Measurements from ENCODE around the gene OR7G1.
A peak's percentile ranks its signal among the peaks of the same experiment; 100 is the strongest.

OR7G1 gene, protein sequence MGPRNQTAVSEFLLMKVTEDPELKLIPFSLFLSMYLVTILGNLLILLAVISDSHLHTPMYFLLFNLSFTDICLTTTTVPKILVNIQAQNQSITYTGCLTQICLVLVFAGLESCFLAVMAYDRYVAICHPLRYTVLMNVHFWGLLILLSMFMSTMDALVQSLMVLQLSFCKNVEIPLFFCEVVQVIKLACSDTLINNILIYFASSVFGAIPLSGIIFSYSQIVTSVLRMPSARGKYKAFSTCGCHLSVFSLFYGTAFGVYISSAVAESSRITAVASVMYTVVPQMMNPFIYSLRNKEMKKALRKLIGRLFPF

DNA sequence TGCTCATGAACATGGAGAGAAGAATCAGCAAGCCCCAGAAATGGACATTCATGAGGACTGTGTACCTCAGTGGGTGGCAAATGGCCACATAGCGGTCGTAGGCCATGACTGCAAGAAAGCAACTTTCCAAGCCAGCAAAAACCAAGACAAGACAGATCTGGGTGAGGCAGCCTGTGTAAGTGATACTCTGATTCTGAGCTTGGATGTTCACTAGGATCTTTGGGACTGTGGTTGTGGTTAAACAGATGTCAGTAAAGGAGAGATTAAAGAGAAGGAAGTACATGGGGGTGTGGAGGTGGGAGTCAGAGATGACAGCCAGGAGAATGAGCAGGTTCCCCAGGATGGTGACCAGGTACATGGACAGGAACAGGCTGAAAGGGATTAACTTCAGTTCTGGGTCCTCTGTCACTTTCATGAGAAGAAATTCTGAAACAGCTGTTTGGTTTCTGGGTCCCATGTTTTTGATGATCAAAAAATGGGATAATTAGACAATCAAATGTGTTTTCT, at the start of gene OR7G1:
TSS of gene OR7G1 (minus strand) at position 457 of the 507 bp plus-strand sequence. CDS start at position 457, 0 bp downstream.
- Histone ChIP-seq H3K27ac (ENCODE audit: low read depth, low read length) (no peak within 1 kb of the TSS), H3K4me3 (ENCODE audit: low read depth in 1 of 2, low read length in 2 of 2) (no peak within 1 kb of the TSS), H3K27me3 (ENCODE audit: control insufficient read depth in 1 of 2, insufficient read depth in 2 of 2, low read length in 2 of 2) (no peaks in the 10 kb centered on the region), H3K9ac (ENCODE audit: low read depth in 1 of 2, low read length in 2 of 2) (no peak within 1 kb of the TSS), H3K9me3 (ENCODE audit: control insufficient read depth in 1 of 2, low read length in 2 of 2) (no peaks in the 10 kb centered on the region), H3K4me1 (ENCODE audit: control insufficient read depth in 1 of 2, insufficient read depth in 2 of 2, low read length in 2 of 2) (no peaks in the 10 kb centered on the region), H3K36me3 (ENCODE audit: control insufficient read depth in 1 of 2, insufficient read depth in 2 of 2, low read length in 2 of 2) (no peaks in the 10 kb centered on the region)

DNA sequence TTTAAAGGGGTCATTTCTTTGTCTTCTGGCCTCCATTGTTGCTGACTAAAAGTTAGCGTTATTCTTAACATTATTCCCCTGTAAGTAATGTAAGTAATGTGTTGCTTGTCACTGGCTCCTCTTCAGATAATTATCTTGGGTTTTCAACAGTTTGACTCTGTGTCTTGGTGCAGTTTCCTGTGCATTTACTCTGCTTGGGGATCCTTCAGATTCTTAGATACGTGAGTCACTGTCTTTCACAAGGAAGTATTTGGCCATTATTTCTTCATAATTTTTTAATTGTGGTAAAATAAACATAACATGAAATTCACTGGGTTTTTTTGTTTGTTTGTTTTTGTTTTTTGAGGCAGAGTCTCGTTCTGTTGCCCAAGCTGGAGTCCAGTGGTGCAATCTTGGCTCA, 49.7 kb upstream of the OR7G1 start:
- H3K9ac ChIP-seq (ENCODE audit: low read depth in 1 of 2, low read length in 2 of 2): no peak overlapping the region
- H3K36me3 ChIP-seq (ENCODE audit: control insufficient read depth in 1 of 2, insufficient read depth in 2 of 2, low read length in 2 of 2): peaks cover 38 to 43% of the 10 kb centered on the region in 2 donors
- no peaks in the 10 kb centered on the region for H3K4me1 ChIP-seq (ENCODE audit: control insufficient read depth in 1 of 2, insufficient read depth in 2 of 2, low read length in 2 of 2)
- no peak overlapping the region for H3K27ac ChIP-seq (ENCODE audit: low read depth, low read length)
- H3K9me3 ChIP-seq (ENCODE audit: control insufficient read depth in 1 of 2, low read length in 2 of 2): peaks cover 17 to 27% of the 10 kb centered on the region in 2 donors
- no peaks in the 10 kb centered on the region for H3K27me3 ChIP-seq (ENCODE audit: control insufficient read depth in 1 of 2, insufficient read depth in 2 of 2, low read length in 2 of 2)
- no peak overlapping the region for H3K4me3 ChIP-seq (ENCODE audit: low read depth in 1 of 2, low read length in 2 of 2)

DNA sequence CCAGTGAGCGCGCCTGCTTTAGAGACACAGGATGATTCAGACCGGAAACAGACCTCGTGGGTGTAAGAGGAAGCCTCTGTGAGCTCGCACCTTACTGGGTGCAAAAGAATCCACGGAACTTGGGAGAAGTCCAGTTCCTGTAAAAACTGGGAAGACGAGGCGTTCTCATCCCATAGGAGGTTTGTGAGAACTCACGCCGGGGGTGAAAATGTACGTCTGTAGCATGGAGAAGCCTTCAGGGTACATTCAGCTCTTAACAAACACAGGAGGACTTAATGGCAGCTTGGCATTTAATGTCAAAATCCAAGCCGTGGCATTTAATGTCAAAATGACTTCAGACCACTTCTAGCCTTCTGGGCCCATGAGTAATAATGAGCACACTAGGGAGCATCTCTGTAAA, 45.9 kb upstream of the OR7G1 start:
- no peak overlapping the region for H3K9ac ChIP-seq (ENCODE audit: low read depth in 1 of 2, low read length in 2 of 2)
- H3K4me1 ChIP-seq (ENCODE audit: control insufficient read depth in 1 of 2, insufficient read depth in 2 of 2, low read length in 2 of 2): no peaks in the 10 kb centered on the region
- no peak overlapping the region for H3K27ac ChIP-seq (ENCODE audit: low read depth, low read length)
- peak overlapping the region in 1 of 2 donors; percentile 34 for H3K4me3 ChIP-seq (ENCODE audit: low read depth in 1 of 2, low read length in 2 of 2)
- H3K27me3 ChIP-seq (ENCODE audit: control insufficient read depth in 1 of 2, insufficient read depth in 2 of 2, low read length in 2 of 2): no peaks in the 10 kb centered on the region
- H3K9me3 ChIP-seq (ENCODE audit: control insufficient read depth in 1 of 2, low read length in 2 of 2): peaks cover 28 to 43% of the 10 kb centered on the region in 2 donors
- H3K36me3 ChIP-seq (ENCODE audit: control insufficient read depth in 1 of 2, insufficient read depth in 2 of 2, low read length in 2 of 2): peaks cover 71 to 81% of the 10 kb centered on the region in 2 donors

DNA sequence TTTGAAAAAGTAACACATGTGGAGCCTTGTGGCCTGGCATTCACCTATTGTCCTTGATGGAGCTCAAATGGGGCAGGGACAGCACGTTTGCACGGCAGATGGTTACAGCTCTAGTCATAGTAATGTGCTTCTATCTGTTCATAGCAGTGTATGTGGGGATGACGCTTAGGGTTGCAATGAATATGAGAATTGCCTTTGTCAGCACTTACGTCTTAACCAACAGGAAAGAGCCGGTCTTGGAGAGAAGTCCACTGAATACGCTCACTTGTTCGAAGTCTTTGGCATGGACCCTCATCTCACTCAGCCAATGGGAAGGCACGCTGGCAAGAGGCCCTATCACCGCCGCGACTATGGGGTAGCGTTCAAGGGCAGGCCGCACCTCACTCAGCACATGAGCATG, 44.3 kb upstream of the OR7G1 start:
- Histone ChIP-seq H3K36me3 (ENCODE audit: control insufficient read depth in 1 of 2, insufficient read depth in 2 of 2, low read length in 2 of 2) (peaks cover 84 to 89% of the 10 kb centered on the region in 2 donors), H3K4me3 (ENCODE audit: low read depth in 1 of 2, low read length in 2 of 2) (no peak overlapping the region), H3K27me3 (ENCODE audit: control insufficient read depth in 1 of 2, insufficient read depth in 2 of 2, low read length in 2 of 2) (no peaks in the 10 kb centered on the region), H3K4me1 (ENCODE audit: control insufficient read depth in 1 of 2, insufficient read depth in 2 of 2, low read length in 2 of 2) (no peaks in the 10 kb centered on the region), H3K9ac (ENCODE audit: low read depth in 1 of 2, low read length in 2 of 2) (no peak overlapping the region), H3K27ac (ENCODE audit: low read depth, low read length) (no peak overlapping the region), H3K9me3 (ENCODE audit: control insufficient read depth in 1 of 2, low read length in 2 of 2) (peaks cover 37 to 49% of the 10 kb centered on the region in 2 donors)

DNA sequence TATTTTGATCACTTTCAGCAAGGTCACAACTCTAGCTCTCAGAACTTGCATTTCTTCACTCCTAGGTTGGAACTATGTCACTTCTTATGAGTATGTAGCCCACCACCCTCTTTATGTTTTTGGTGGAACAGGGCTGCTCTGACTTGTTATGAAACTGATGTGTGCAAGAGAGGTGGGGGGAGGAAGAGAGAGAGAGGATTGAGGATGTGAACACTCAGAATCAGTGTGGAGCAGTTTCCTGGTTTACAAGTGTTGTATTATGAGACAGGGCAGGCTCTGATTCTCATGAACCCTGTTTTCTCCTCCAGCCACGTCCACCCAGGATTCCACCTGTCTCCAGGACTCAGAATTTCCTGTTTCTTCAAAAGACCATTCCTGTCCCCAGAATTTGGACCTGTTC, 40.7 kb upstream of the OR7G1 start:
- Histone ChIP-seq H3K4me3 (ENCODE audit: low read depth in 1 of 2, low read length in 2 of 2) (no peak overlapping the region), H3K36me3 (ENCODE audit: control insufficient read depth in 1 of 2, insufficient read depth in 2 of 2, low read length in 2 of 2) (peaks cover 60 to 81% of the 10 kb centered on the region in 2 donors), H3K9ac (ENCODE audit: low read depth in 1 of 2, low read length in 2 of 2) (no peak overlapping the region), H3K27me3 (ENCODE audit: control insufficient read depth in 1 of 2, insufficient read depth in 2 of 2, low read length in 2 of 2) (no peaks in the 10 kb centered on the region), H3K9me3 (ENCODE audit: control insufficient read depth in 1 of 2, low read length in 2 of 2) (peaks cover 45 to 56% of the 10 kb centered on the region in 2 donors), H3K27ac (ENCODE audit: low read depth, low read length) (no peak overlapping the region), H3K4me1 (ENCODE audit: control insufficient read depth in 1 of 2, insufficient read depth in 2 of 2, low read length in 2 of 2) (no peaks in the 10 kb centered on the region)

DNA sequence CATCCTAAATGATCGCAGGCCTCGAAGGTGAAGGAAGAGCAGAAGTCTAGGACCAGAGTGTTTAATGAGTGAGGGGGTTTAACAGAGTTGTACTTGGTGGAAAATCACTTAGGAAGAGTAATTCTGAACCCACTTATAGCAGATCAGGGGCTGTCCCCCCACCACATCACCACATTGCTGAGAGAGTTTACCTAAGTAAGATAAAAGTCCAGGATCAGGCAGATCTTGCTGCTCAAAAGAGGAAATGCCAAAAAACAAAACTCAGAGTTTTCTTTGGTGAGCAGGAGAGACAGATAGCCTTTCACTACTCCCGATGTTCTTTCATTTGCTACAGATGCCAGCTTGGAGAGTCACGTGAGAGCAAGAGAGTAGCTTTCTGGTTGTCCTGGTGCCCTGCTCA, 40.0 kb upstream of the OR7G1 start:
- H3K4me1 ChIP-seq (ENCODE audit: control insufficient read depth in 1 of 2, insufficient read depth in 2 of 2, low read length in 2 of 2): no peaks in the 10 kb centered on the region
- H3K27me3 ChIP-seq (ENCODE audit: control insufficient read depth in 1 of 2, insufficient read depth in 2 of 2, low read length in 2 of 2): no peaks in the 10 kb centered on the region
- peaks cover 38 to 53% of the 10 kb centered on the region in 2 donors for H3K9me3 ChIP-seq (ENCODE audit: control insufficient read depth in 1 of 2, low read length in 2 of 2)
- no peak overlapping the region for H3K4me3 ChIP-seq (ENCODE audit: low read depth in 1 of 2, low read length in 2 of 2)
- peaks cover 53 to 73% of the 10 kb centered on the region in 2 donors for H3K36me3 ChIP-seq (ENCODE audit: control insufficient read depth in 1 of 2, insufficient read depth in 2 of 2, low read length in 2 of 2)
- no peak overlapping the region for H3K27ac ChIP-seq (ENCODE audit: low read depth, low read length)
- no peak overlapping the region for H3K9ac ChIP-seq (ENCODE audit: low read depth in 1 of 2, low read length in 2 of 2)

DNA sequence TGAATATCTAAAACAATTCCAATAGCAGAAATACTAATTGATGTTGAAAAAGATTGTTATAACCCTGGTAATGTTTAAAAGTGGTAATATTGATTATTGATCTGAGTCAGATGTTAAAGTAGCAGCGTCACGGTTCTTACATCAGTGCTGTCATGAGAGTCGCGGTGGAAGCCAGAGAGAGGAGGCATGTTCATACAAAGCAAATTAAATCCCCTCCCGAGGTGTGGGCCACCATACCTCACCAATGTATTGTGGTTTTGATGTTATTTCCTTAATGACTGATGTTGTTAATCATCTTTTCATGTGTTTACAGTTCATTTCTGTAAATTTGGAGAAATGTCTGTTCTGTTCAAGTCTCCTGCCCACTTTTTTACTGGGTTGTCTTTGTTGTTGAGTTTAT, 35.8 kb upstream of the OR7G1 start:
- Histone ChIP-seq H3K9me3 (ENCODE audit: control insufficient read depth in 1 of 2, low read length in 2 of 2) (peaks cover 24 to 44% of the 10 kb centered on the region in 2 donors), H3K9ac (ENCODE audit: low read depth in 1 of 2, low read length in 2 of 2) (no peak overlapping the region), H3K4me3 (ENCODE audit: low read depth in 1 of 2, low read length in 2 of 2) (no peak overlapping the region), H3K36me3 (ENCODE audit: control insufficient read depth in 1 of 2, insufficient read depth in 2 of 2, low read length in 2 of 2) (peaks cover 20 to 52% of the 10 kb centered on the region in 2 donors), H3K4me1 (ENCODE audit: control insufficient read depth in 1 of 2, insufficient read depth in 2 of 2, low read length in 2 of 2) (no peaks in the 10 kb centered on the region), H3K27ac (ENCODE audit: low read depth, low read length) (no peak overlapping the region), H3K27me3 (ENCODE audit: control insufficient read depth in 1 of 2, insufficient read depth in 2 of 2, low read length in 2 of 2) (no peaks in the 10 kb centered on the region)

DNA sequence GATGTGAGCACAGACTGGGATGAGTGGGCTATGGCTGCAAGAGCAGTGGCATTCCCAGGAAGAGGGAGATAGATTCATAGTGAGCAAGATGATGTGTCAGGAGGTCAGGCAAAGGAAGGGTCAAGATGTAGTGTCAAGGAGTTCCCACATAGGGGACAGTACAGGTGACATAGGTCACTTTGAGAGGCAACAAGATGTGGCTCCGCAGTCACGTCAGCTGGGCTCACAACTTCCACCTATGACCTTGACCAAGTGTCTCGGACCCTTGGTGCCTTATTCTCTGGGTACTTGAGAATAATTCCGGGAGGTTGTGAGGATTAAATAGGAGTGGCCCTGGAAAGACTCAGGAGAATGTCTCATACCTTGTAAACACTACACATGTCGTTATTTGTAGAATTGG, 35.1 kb upstream of the OR7G1 start:
- Histone ChIP-seq H3K4me3 (ENCODE audit: low read depth in 1 of 2, low read length in 2 of 2) (no peak overlapping the region), H3K36me3 (ENCODE audit: control insufficient read depth in 1 of 2, insufficient read depth in 2 of 2, low read length in 2 of 2) (peaks cover 15 to 45% of the 10 kb centered on the region in 2 donors), H3K27me3 (ENCODE audit: control insufficient read depth in 1 of 2, insufficient read depth in 2 of 2, low read length in 2 of 2) (no peaks in the 10 kb centered on the region), H3K4me1 (ENCODE audit: control insufficient read depth in 1 of 2, insufficient read depth in 2 of 2, low read length in 2 of 2) (no peaks in the 10 kb centered on the region), H3K9ac (ENCODE audit: low read depth in 1 of 2, low read length in 2 of 2) (no peak overlapping the region), H3K9me3 (ENCODE audit: control insufficient read depth in 1 of 2, low read length in 2 of 2) (peaks cover 23 to 42% of the 10 kb centered on the region in 2 donors), H3K27ac (ENCODE audit: low read depth, low read length) (no peak overlapping the region)

DNA sequence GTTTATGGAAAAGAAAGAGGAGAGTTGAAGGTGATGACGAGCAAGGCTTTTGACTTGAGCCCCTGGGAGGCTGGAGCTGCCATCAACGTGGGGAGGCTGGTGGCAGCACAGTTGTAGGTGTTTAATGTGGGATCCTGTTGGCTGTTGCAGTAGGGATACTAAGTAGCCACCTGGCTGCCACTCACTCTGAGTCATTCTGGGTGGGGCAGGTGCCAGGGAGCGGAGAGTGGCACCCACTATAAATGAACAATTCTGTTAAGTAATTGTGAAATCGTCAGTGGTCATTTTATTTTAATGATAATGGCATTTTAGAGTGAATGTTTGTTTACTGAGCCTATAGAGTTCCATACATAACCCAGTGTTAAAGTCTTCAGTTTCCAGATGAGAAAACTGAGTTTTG, 34.4 kb upstream of the OR7G1 start:
- H3K27ac ChIP-seq (ENCODE audit: low read depth, low read length): no peak overlapping the region
- peaks cover 25 to 43% of the 10 kb centered on the region in 2 donors for H3K9me3 ChIP-seq (ENCODE audit: control insufficient read depth in 1 of 2, low read length in 2 of 2)
- H3K9ac ChIP-seq (ENCODE audit: low read depth in 1 of 2, low read length in 2 of 2): no peak overlapping the region
- H3K27me3 ChIP-seq (ENCODE audit: control insufficient read depth in 1 of 2, insufficient read depth in 2 of 2, low read length in 2 of 2): no peaks in the 10 kb centered on the region
- H3K4me1 ChIP-seq (ENCODE audit: control insufficient read depth in 1 of 2, insufficient read depth in 2 of 2, low read length in 2 of 2): no peaks in the 10 kb centered on the region
- H3K36me3 ChIP-seq (ENCODE audit: control insufficient read depth in 1 of 2, insufficient read depth in 2 of 2, low read length in 2 of 2): peaks cover 8 to 43% of the 10 kb centered on the region in 2 donors
- H3K4me3 ChIP-seq (ENCODE audit: low read depth in 1 of 2, low read length in 2 of 2): no peak overlapping the region

DNA sequence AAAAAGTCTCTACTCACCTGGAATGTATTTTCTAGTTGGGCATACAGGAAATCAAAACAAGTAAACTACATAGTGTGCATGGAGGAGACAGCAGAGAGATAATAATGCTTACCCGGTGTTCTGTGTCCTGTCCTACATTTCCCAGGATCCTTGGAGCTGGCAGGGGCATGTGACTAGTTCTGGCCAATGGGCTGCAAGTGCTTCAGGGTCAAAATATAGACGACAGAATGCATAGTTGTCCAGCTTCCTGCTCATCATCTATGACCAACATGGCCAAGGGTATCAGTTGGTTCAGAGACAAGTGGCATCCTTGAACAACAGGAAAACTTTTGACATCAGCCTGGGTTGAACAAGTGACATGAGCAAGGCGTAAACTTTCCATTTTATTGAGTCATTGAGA, 33.1 kb upstream of the OR7G1 start:
- Histone ChIP-seq H3K27me3 (ENCODE audit: control insufficient read depth in 1 of 2, insufficient read depth in 2 of 2, low read length in 2 of 2) (no peaks in the 10 kb centered on the region), H3K9ac (ENCODE audit: low read depth in 1 of 2, low read length in 2 of 2) (no peak overlapping the region), H3K4me1 (ENCODE audit: control insufficient read depth in 1 of 2, insufficient read depth in 2 of 2, low read length in 2 of 2) (no peaks in the 10 kb centered on the region), H3K4me3 (ENCODE audit: low read depth in 1 of 2, low read length in 2 of 2) (no peak overlapping the region), H3K27ac (ENCODE audit: low read depth, low read length) (no peak overlapping the region), H3K9me3 (ENCODE audit: control insufficient read depth in 1 of 2, low read length in 2 of 2) (peaks cover 26 to 42% of the 10 kb centered on the region in 2 donors), H3K36me3 (ENCODE audit: control insufficient read depth in 1 of 2, insufficient read depth in 2 of 2, low read length in 2 of 2) (peaks cover 8 to 43% of the 10 kb centered on the region in 2 donors)
